Ramos (cell line): ENCODE results near the gene MREG.
"Not testable (repeated sequence)": the region's sequence is repeated elsewhere in the genome, so short reads cannot be mapped to it uniquely, and the experiment has no call there.

ENCODE experiments used
- in situ Hi-C: fragments of 300-500 bp; cut with MboI; formaldehyde crosslinking; loops from one replicate; pipeline ENCODE4 v1.14.3; 2022; ENCODE audit warnings: low sequenced_read_pairs; ENCODE audit not compliant: unreplicated experiment

Gene MREG

GRCh38 chr2:215928086-215928485, 85.3 kb downstream of the MREG start:
- in situ Hi-C loops = no loop called here

GRCh38 chr2:215926992-215927391, 86.4 kb downstream of the MREG start:
- in situ Hi-C loops = not testable (repeated sequence)

GRCh38 chr2:215921895-215922294, 91.5 kb downstream of the MREG start:
- in situ Hi-C loops = no loop called here

- in situ Hi-C loops = no loop called here
Observed at GRCh38 chr2:215920244-215921100, 92.9 kb downstream of the MREG start.

GRCh38 chr2:215919624-215920243, 93.6 kb downstream of the MREG start:
- in situ Hi-C loops = no loop called here

- in situ Hi-C loops = no loop called here
Observed at GRCh38 chr2:215918901-215919599, 94.3 kb downstream of the MREG start.

GRCh38 chr2:215917953-215918620, 95.3 kb downstream of the MREG start:
- in situ Hi-C loops = no loop called here

GRCh38 chr2:215915441-215915840, 97.9 kb downstream of the MREG start:
- in situ Hi-C loops = no loop called here

- in situ Hi-C loops = no loop called here
Observed at GRCh38 chr2:215914777-215915165, 98.6 kb downstream of the MREG start.

- in situ Hi-C loops = no loop called here
Observed at GRCh38 chr2:215914054-215914776, 99.1 kb downstream of the MREG start.

GRCh38 chr2:215912299-215912842, 101.0 kb downstream of the MREG start:
- in situ Hi-C loops = no loop called here

- in situ Hi-C loops = no loop called here
Observed at GRCh38 chr2:215911301-215912085, 101.9 kb downstream of the MREG start.

GRCh38 chr2:215910180-215910579, 103.2 kb downstream of the MREG start:
- in situ Hi-C loops = no loop called here

- in situ Hi-C loops = no loop called here
Observed at GRCh38 chr2:215907147-215907546, 106.2 kb downstream of the MREG start.

GRCh38 chr2:215906458-215906857, 106.9 kb downstream of the MREG start:
- in situ Hi-C loops = no loop called here

- in situ Hi-C loops = no loop called here
Observed at GRCh38 chr2:215905691-215906090, 107.7 kb downstream of the MREG start.

- in situ Hi-C loops = no loop called here
Observed at GRCh38 chr2:215904101-215904500, 109.2 kb downstream of the MREG start.

GRCh38 chr2:215903203-215903602, 110.1 kb downstream of the MREG start:
- in situ Hi-C loops = no loop called here

GRCh38 chr2:215901796-215902195, 111.6 kb downstream of the MREG start:
- in situ Hi-C loops = no loop called here
